Vagina (tissue), 2 donors: ENCODE results near the gene ELAC2.

Experiments used
- POLR2A ChIP-seq, 2 donors: fragments of 450-650 bp; IDR thresholded peaks; one replicate each; pipeline ENCODE4 v1.6.1; 2017; ENCODE audit warnings: antibody characterized with exemption in 2 of 2, mild to moderate bottlenecking in 2 of 2, moderate library complexity in 2 of 2
- TF ChIP-seq, protein P1 (sequence below), 3 experiments: fragments of 450-650 bp in 2 of 3; fragments of 200-600 bp in 1 of 3; sonication (generic) in 1 of 3; IDR thresholded peaks; one replicate each; pipeline ENCODE4 v1.5.1; 2017 to 2019; ENCODE audit warnings: antibody characterized with exemption in 3 of 3, mild to moderate bottlenecking in 2 of 3, moderate library complexity in 2 of 3

DNA sequence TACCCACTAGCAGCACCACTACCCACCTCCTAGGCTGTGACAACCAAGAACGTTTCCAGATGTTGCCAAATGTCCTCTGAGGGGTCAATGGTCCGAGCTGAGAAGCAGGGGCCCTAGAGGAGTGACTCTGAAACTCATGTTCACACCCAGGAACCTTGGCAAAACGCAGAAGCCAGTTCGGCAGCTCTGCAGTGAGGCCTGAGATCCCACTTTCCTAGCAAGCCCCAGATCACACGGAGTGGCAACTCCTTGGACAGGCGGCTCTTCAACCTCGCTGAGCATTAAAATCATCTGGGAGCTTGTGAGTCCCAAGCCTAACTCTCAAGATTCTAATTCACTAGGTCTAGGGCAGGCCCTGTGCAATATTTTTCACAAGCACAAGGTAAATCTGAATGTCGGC, 17.3 kb downstream of the ELAC2 start:
- TF ChIP-seq, protein P1, sequence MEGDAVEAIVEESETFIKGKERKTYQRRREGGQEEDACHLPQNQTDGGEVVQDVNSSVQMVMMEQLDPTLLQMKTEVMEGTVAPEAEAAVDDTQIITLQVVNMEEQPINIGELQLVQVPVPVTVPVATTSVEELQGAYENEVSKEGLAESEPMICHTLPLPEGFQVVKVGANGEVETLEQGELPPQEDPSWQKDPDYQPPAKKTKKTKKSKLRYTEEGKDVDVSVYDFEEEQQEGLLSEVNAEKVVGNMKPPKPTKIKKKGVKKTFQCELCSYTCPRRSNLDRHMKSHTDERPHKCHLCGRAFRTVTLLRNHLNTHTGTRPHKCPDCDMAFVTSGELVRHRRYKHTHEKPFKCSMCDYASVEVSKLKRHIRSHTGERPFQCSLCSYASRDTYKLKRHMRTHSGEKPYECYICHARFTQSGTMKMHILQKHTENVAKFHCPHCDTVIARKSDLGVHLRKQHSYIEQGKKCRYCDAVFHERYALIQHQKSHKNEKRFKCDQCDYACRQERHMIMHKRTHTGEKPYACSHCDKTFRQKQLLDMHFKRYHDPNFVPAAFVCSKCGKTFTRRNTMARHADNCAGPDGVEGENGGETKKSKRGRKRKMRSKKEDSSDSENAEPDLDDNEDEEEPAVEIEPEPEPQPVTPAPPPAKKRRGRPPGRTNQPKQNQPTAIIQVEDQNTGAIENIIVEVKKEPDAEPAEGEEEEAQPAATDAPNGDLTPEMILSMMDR (IDR thresholded peaks at IDR 0.05), result no peak
- TF ChIP-seq POLR2A (IDR thresholded peaks at IDR 0.05), result no peak
